HepG2 (cell line): ENCODE measurements around the gene MAMDC2. TPM values are rescaled to one million over a fixed set of nuclear protein-coding genes. Genes with fewer than 3 reads are reported as not detected.

ENCODE experiments used
- ATAC-seq: fragments of 200-7000 bp; cut with Tn5 transposase; 3 replicates; pipeline ENCODE4 v1.9.1; 2020; ENCODE audit warnings: mild to moderate bottlenecking, moderate library complexity
- BruUV-seq: library from RNA; stranded (reverse); fragments of 400-500 nt; replicated peaks from 2 replicates; lab custom pipeline; 2021; lab: Mats Ljungman, UMichigan
- CTCF ChIA-PET: fragments of 300-600 bp; formaldehyde crosslinking; extraction: SDS; loops from one replicate; lab custom pipeline; 2021; ENCODE audit warnings: low total read pairs, inconsistent platforms, low intra/inter-chr PET ratio; lab: Yijun Ruan, JAX
- POLR2A ChIA-PET: fragments of 350-600 bp; sonication (Branson Sonifier 250); formaldehyde crosslinking; loops from one replicate; lab custom pipeline; 2020; ENCODE audit warnings: antibody characterized with exemption, inconsistent platforms; lab: Yijun Ruan, JAX
- DNase-seq: peaks from one replicate; pipeline ENCODE4 v3.0.0-alpha.2; 2015; ENCODE audit warnings: low spot score
- FAIRE-seq: peaks from 3 replicates; lab custom pipeline; 2011; peaks lifted over from hg19 to GRCh38; lab: Jason Lieb, UNC
- H2AFZ ChIP-seq: one replicate; pipeline ENCODE4 v1.6.1; 2011; ENCODE audit warnings: low read length, inconsistent platforms
- H3K27ac ChIP-seq: fragments of 300-600 bp; 3 replicates; pipeline ENCODE4 v1.8.0; 2011; ENCODE audit warnings: mixed run types, mild to moderate bottlenecking, mixed read lengths, low read length, inconsistent platforms; ENCODE audit not compliant: insufficient read depth; ENCODE audit errors: extremely low read length
- H3K27me3 ChIP-seq, 2 experiments: fragments of 200-600 bp in 1 of 2; 2 replicates in 1 of 2; 3 replicates in 1 of 2; pipeline versions ENCODE4 v1.6.0 to v1.8.0; 2011; ENCODE audit warnings: low read length in 2 of 2, mild to moderate bottlenecking in 2 of 2, moderate library complexity in 2 of 2, inconsistent platforms in 1 of 2; ENCODE audit not compliant: insufficient read depth in 2 of 2, control insufficient read depth in 1 of 2
- H3K36me3 ChIP-seq, 2 experiments: fragments of 200-600 bp in 1 of 2; replicated peaks in 1 of 2; 2 replicates in 1 of 2; 3 replicates in 1 of 2; pipeline versions ENCODE4 v1.5.1 to v1.8.0; 2011; ENCODE audit warnings: low read length in 2 of 2, inconsistent platforms in 1 of 2; ENCODE audit not compliant: insufficient read depth in 2 of 2, control insufficient read depth in 1 of 2
- H3K4me1 ChIP-seq: 2 replicates; pipeline ENCODE4 v1.5.1; 2012; ENCODE audit warnings: low read length, inconsistent platforms; ENCODE audit not compliant: insufficient read depth
- H3K4me2 ChIP-seq: 2 replicates; pipeline ENCODE4 v1.6.0; 2011; ENCODE audit warnings: low read depth, low read length, inconsistent platforms
- H3K4me3 ChIP-seq, 3 experiments: fragments of 200-600 bp in 1 of 3; sonication (generic), shearing (Covaris generic) in 1 of 3; replicated peaks in 1 of 3; 2 replicates each; pipeline ENCODE4 v1.5.1; 2011 to 2016; ENCODE audit warnings: low read length in 3 of 3, inconsistent platforms in 2 of 3, low read depth in 2 of 3, mild to moderate bottlenecking in 2 of 3, control low read depth in 1 of 3, mixed read lengths in 1 of 3; ENCODE audit not compliant: insufficient read depth in 1 of 3
- H3K79me2 ChIP-seq: one replicate; pipeline ENCODE4 v1.6.1; 2011; ENCODE audit warnings: low read length, inconsistent platforms; ENCODE audit not compliant: insufficient read depth
- H3K9ac ChIP-seq: 2 replicates; pipeline ENCODE4 v1.6.0; 2011; ENCODE audit warnings: mild to moderate bottlenecking, low read depth, low read length, inconsistent platforms; ENCODE audit not compliant: insufficient read depth
- H3K9me3 ChIP-seq: 2 replicates; pipeline ENCODE4 v1.5.1; 2012; ENCODE audit warnings: mild to moderate bottlenecking, low read length
- H4K20me1 ChIP-seq: 2 replicates; pipeline ENCODE4 v1.6.0; 2011; ENCODE audit warnings: inconsistent platforms, mild to moderate bottlenecking, low read length, moderate library complexity; ENCODE audit not compliant: insufficient read depth
- AKAP8 ChIP-seq: sonication (generic); formaldehyde crosslinking; IDR thresholded peaks from 2 replicates; pipeline ENCODE4 v1.5.1; 2020; ENCODE audit warnings: mild to moderate bottlenecking, missing genetic modification reagents
- FOXA3 ChIP-seq: IDR thresholded peaks from 2 replicates; pipeline ENCODE4 v1.6.1; 2016; ENCODE audit warnings: missing genetic modification reagents, missing compliant biosample characterization
- HMGXB3 ChIP-seq: sonication (generic); formaldehyde crosslinking; IDR thresholded peaks from 2 replicates; pipeline ENCODE4 v1.4.0; 2020; ENCODE audit warnings: missing genetic modification reagents, borderline replicate concordance
- HOXD1 ChIP-seq: sonication (generic); formaldehyde crosslinking; IDR thresholded peaks from 2 replicates; pipeline ENCODE4 v1.5.0; 2020; ENCODE audit warnings: missing genetic modification reagents
- KDM2A ChIP-seq: sonication (generic); formaldehyde crosslinking; IDR thresholded peaks from 2 replicates; pipeline ENCODE4 v1.4.0; 2020; ENCODE audit warnings: low read depth, missing genetic modification reagents, borderline replicate concordance
- MAF1 ChIP-seq: sonication (generic); formaldehyde crosslinking; IDR thresholded peaks from 2 replicates; pipeline ENCODE4 v1.5.0; 2020; ENCODE audit warnings: missing genetic modification reagents, borderline replicate concordance
- NCOA1 ChIP-seq: sonication (generic); formaldehyde crosslinking; IDR thresholded peaks from 2 replicates; pipeline ENCODE4 v1.9.0; 2021; ENCODE audit warnings: missing genetic modification reagents
- NFRKB ChIP-seq: fragments of 450-650 bp; IDR thresholded peaks from 2 replicates; pipeline ENCODE4 v1.6.1; 2017
- RBFOX2 ChIP-seq: fragments of 200-400 bp; formaldehyde crosslinking; IDR thresholded peaks from 2 replicates; pipeline ENCODE4 v1.6.1; 2017; ENCODE audit warnings: low read depth, mild to moderate bottlenecking, low read length
- ZFP36L2 ChIP-seq: sonication (generic); formaldehyde crosslinking; IDR thresholded peaks from 2 replicates; pipeline ENCODE4 v1.4.0; 2020; ENCODE audit warnings: missing genetic modification reagents
- ZNF180 ChIP-seq: sonication (generic); formaldehyde crosslinking; IDR thresholded peaks from 2 replicates; pipeline ENCODE4 v1.4.0; 2020; ENCODE audit warnings: low read depth, missing genetic modification reagents, borderline replicate concordance
- ZNF264 ChIP-seq: sonication (generic); formaldehyde crosslinking; IDR thresholded peaks from 2 replicates; pipeline ENCODE4 v1.4.0; 2020; ENCODE audit warnings: missing genetic modification reagents
- ZNF275 ChIP-seq: sonication (generic); formaldehyde crosslinking; IDR thresholded peaks from 2 replicates; pipeline ENCODE4 v1.8.0; 2022; ENCODE audit warnings: missing genetic modification reagents, mild to moderate bottlenecking, inconsistent platforms, borderline replicate concordance
- ZNF614 ChIP-seq: IDR thresholded peaks from 2 replicates; pipeline ENCODE4 v1.6.1; 2018; ENCODE audit warnings: missing biosample characterization, missing genetic modification reagents, inconsistent platforms, borderline replicate concordance
- ZNF747 ChIP-seq: sonication (generic); formaldehyde crosslinking; IDR thresholded peaks from 2 replicates; pipeline ENCODE4 v1.8.1; 2023; ENCODE audit warnings: missing genetic modification reagents, mild to moderate bottlenecking, borderline replicate concordance
- ZNF777 ChIP-seq: sonication (generic); formaldehyde crosslinking; IDR thresholded peaks from 2 replicates; pipeline ENCODE4 v1.4.0; 2020; ENCODE audit warnings: missing genetic modification reagents
- ZSCAN30 ChIP-seq: sonication (generic); formaldehyde crosslinking; IDR thresholded peaks from 2 replicates; pipeline ENCODE4 v1.5.0; 2020; ENCODE audit warnings: mild to moderate bottlenecking, missing genetic modification reagents
- WGBS: methylation state at CpG from one replicate; pipeline ENCODE4 v1.1.6; 2017; ENCODE audit warnings: low lambda C conversion rate; 5-methylcytosine and 5-hydroxymethylcytosine counted together
- in situ Hi-C: cut with HindIII; loops from 2 replicates; pipeline ENCODE4 v1.10.0; 2017; ENCODE audit warnings: low pct_unique_long_range_greater_than_20kb; ENCODE audit not compliant: extremely low pct_ligation_motif_present
- intact Hi-C: fragments of 100-400 bp; cut with micrococcal nuclease; formaldehyde crosslinking; loops from one replicate; pipeline ENCODE4 v1.10.0; 2022; ENCODE audit not compliant: unreplicated experiment
- polyA plus RNA-seq, 8 experiments: library from polyadenylated mRNA; depleted of rRNA in 3 of 8; stranded (reverse) in 7 of 8; unstranded in 1 of 8; fragments of >200 nt; fragmentation: Illumina TruSeq in 4 of 8; extraction: Trizol in 4 of 8; gene quantifications; 2 replicates each; pipeline versions ENCODE4 v1.2.1 to v1.2.3, GENCODE V29; 2011 to 2016; ENCODE audit warnings: low read depth in 4 of 8, missing spikeins in 1 of 8, mixed read lengths in 1 of 8; ENCODE audit not compliant: insufficient read depth in 1 of 8
- total RNA-seq, 5 experiments: library from RNA; depleted of rRNA; stranded (reverse); fragments of >200 nt; fragmentation: Illumina TruSeq; extraction: Trizol; gene quantifications; 2 replicates each; pipeline ENCODE4 v1.2.3, GENCODE V29; 2016; ENCODE audit warnings: low read depth in 1 of 5

MAMDC2 gene
- total and polyA plus RNA-seq, 2 of the 13 experiments (the other 11 are each of a cell fraction or from before 2014, with no cell fraction given), result not detected

DNA sequence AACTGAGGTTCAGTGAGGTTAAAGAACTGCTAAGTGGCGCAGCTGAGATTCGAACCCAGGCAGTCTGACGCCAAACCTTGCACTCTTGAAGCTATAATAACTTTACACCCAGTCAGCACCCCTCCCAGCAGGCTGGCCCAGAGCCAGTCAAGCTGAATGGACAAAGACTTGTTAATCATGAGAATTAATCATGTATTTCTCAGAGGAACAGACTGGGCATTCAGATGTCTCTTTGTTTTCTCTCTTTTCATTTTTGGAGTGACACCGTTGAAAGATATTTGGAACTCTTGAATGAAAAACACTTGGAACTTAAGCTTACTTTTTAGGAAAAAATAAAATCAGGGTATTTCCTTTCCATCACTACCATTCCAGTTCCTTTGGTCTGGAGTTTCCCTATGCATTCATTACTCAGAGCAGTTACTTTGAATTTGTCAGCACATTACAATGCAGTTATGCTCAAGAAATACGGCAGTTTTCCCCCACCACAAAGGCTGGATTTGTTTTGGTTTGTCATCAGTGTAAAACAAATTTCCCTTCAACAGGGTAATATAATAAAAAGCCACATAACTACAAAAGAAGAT is 22.6 kb upstream of the MAMDC2 start:
- DNase-seq (no peak), FAIRE-seq (no peak), ATAC-seq (no peak)
- Histone ChIP-seq H3K4me2 (no peak overlapping the region), H4K20me1 (no peaks in the 10 kb centered on the region), H3K4me1 (no peaks in the 10 kb centered on the region), H3K4me3 (no peak overlapping the region), H3K79me2 (no peaks in the 10 kb centered on the region), H3K9me3 (no peaks in the 10 kb centered on the region), H3K9ac (no peak overlapping the region), H3K27ac (no peak overlapping the region), H2AFZ (no peak overlapping the region), H3K36me3 (no peaks in the 10 kb centered on the region), H3K27me3 (peaks cover 0 to 5% of the 10 kb centered on the region in 2 experiments; a peak in 2 of 5 replicates)
- in situ Hi-C loops, result no loop called here
- no TSS peak for BruUV-seq
- CTCF ChIA-PET, result no interaction called here
- no peak for TF ChIP-seq AKAP8
- TF ChIP-seq HMGXB3 (CRISPR knock-in tag), result no peak
- TF ChIP-seq KDM2A, result no peak
- no peak for TF ChIP-seq ZNF264 (CRISPR knock-in tag)
- TF ChIP-seq ZSCAN30 (CRISPR knock-in tag), result no peak
- TF ChIP-seq ZNF614, result no peak
- no peak for TF ChIP-seq NFRKB
- TF ChIP-seq ZNF777 (CRISPR knock-in tag), result no peak
- no peak for TF ChIP-seq NCOA1 (CRISPR knock-in tag)
- no peak for TF ChIP-seq ZNF747
- no peak for TF ChIP-seq HOXD1
- no peak for TF ChIP-seq RBFOX2
- TF ChIP-seq ZFP36L2 (CRISPR knock-in tag), result no peak
- no peak for TF ChIP-seq FOXA3
- TF ChIP-seq ZNF180, result no peak
- no peak for TF ChIP-seq ZNF275 (CRISPR knock-in tag)
- no peak for TF ChIP-seq MAF1 (CRISPR knock-in tag)
- intact Hi-C loops, result no loop called here
- POLR2A ChIA-PET, result no interaction called here
- WGBS, result 21% methylated on average over 5 of the region's 5 CpGs
